SJCRH30 (cell line): ENCODE data around the gene CMTM2. TPM values are rescaled to one million over a fixed set of nuclear protein-coding genes. Genes with fewer than 3 reads are reported as not detected.
"Not testable (repeated sequence)": the region's sequence is repeated elsewhere in the genome, so short reads cannot be mapped to it uniquely, and the experiment has no call there.

ENCODE experiments used
- DNase-seq, 2 experiments: peaks; one replicate each; pipeline ENCODE4 v3.0.0-alpha.2; 2015 to 2020
- H3K27ac ChIP-seq: fragments of 250-450 bp; sonication (Bioruptor Pico); 2 replicates; pipeline ENCODE4 v1.5.1; 2020; ENCODE audit warnings: mild to moderate bottlenecking, moderate library complexity
- H3K27me3 ChIP-seq: fragments of 250-450 bp; sonication (Bioruptor Pico); 2 replicates; pipeline ENCODE4 v1.5.1; 2020; ENCODE audit warnings: mild to moderate bottlenecking, moderate library complexity
- H3K36me3 ChIP-seq: fragments of 250-450 bp; sonication (Bioruptor Pico); 2 replicates; pipeline ENCODE4 v1.5.1; 2020; ENCODE audit warnings: mild to moderate bottlenecking, moderate library complexity
- H3K4me1 ChIP-seq: fragments of 250-450 bp; sonication (Bioruptor Pico); 2 replicates; pipeline ENCODE4 v1.5.1; 2020; ENCODE audit warnings: mild to moderate bottlenecking, moderate library complexity
- H3K4me3 ChIP-seq: fragments of 250-450 bp; sonication (Bioruptor Pico); 2 replicates; pipeline ENCODE4 v1.5.1; 2020; ENCODE audit warnings: mild to moderate bottlenecking, moderate library complexity
- H3K9me3 ChIP-seq: fragments of 250-450 bp; sonication (Bioruptor Pico); replicated peaks from 2 replicates; pipeline ENCODE4 v1.5.1; 2020; ENCODE audit warnings: mild to moderate bottlenecking, moderate library complexity
- total RNA-seq: library from RNA; depleted of rRNA; stranded (reverse); fragments of >200 nt; shearing (Covaris generic); gene quantifications from 2 replicates; pipeline ENCODE4 v1.2.3, GENCODE V29; 2014

CMTM2 gene
- total RNA-seq, 1 experiment from 2014 or later: 5.4 TPM

- H3K36me3 ChIP-seq: 0 out of 2 replicates have a peak, but pooled peaks cover 2% of the 10 kb centered on the region
- H3K27ac ChIP-seq: no peak overlapping the region
Observed at GRCh38 chr16:66585481-66586239, 6.4 kb downstream of the CMTM2 start.

GRCh38 chr16:66587881-66588600 lies 8.8 kb downstream of the CMTM2 start:
- Histone ChIP-seq H3K27ac (no peak overlapping the region), H3K36me3 (no peaks in the 10 kb centered on the region)

More at GRCh38 chr16:66585481-66586239, 6.4 kb downstream of the CMTM2 start:
- Histone ChIP-seq H3K27me3 (no peaks in the 10 kb centered on the region), H3K4me3 (no peak overlapping the region), H3K4me1 (peaks cover 14% of the 10 kb centered on the region), H3K9me3 (no peaks in the 10 kb centered on the region)
- no peak for DNase-seq

GRCh38 chr16:66588981-66589713 lies 9.9 kb downstream of the CMTM2 start:
- DNase-seq: peak; percentile 49 to 58
- Histone ChIP-seq H3K27ac (no peak overlapping the region), H3K4me3 (no peak overlapping the region), H3K27me3 (no peaks in the 10 kb centered on the region), H3K9me3 (no peaks in the 10 kb centered on the region), H3K4me1 (no peaks in the 10 kb centered on the region), H3K36me3 (no peaks in the 10 kb centered on the region)

More at GRCh38 chr16:66587881-66588600, 8.8 kb downstream of the CMTM2 start:
- DNase-seq: no peak
- no peaks in the 10 kb centered on the region for H3K4me1 ChIP-seq
- H3K27me3 ChIP-seq: no peaks in the 10 kb centered on the region
- no peak overlapping the region for H3K4me3 ChIP-seq
- H3K9me3 ChIP-seq: no peaks in the 10 kb centered on the region

- Histone ChIP-seq H3K27ac (no peak overlapping the region), H3K36me3 (no peaks in the 10 kb centered on the region), H3K4me1 (no peaks in the 10 kb centered on the region), H3K4me3 (no peak overlapping the region), H3K9me3 (no peaks in the 10 kb centered on the region), H3K27me3 (no peaks in the 10 kb centered on the region)
- no peak for DNase-seq
Observed at GRCh38 chr16:66590322-66590721, 11.1 kb downstream of the CMTM2 start.

- H3K27ac ChIP-seq: no peak overlapping the region
- no peaks in the 10 kb centered on the region for H3K27me3 ChIP-seq
- no peak for DNase-seq
- no peak overlapping the region for H3K4me3 ChIP-seq
- no peaks in the 10 kb centered on the region for H3K9me3 ChIP-seq
- H3K36me3 ChIP-seq: no peaks in the 10 kb centered on the region
- H3K4me1 ChIP-seq: no peaks in the 10 kb centered on the region
Observed at GRCh38 chr16:66591018-66591417, 11.8 kb downstream of the CMTM2 start.

- Histone ChIP-seq H3K27ac (no peak overlapping the region), H3K4me1 (no peaks in the 10 kb centered on the region), H3K36me3 (no peaks in the 10 kb centered on the region), H3K9me3 (no peaks in the 10 kb centered on the region), H3K4me3 (no peak overlapping the region), H3K27me3 (no peaks in the 10 kb centered on the region)
- DNase-seq: no peak
Observed at GRCh38 chr16:66592241-66592640, 13.0 kb downstream of the CMTM2 start.

GRCh38 chr16:66592814-66593213 lies 13.6 kb downstream of the CMTM2 start:
- H3K36me3 ChIP-seq: no peaks in the 10 kb centered on the region
- no peak overlapping the region for H3K27ac ChIP-seq
- no peaks in the 10 kb centered on the region for H3K4me1 ChIP-seq
- H3K4me3 ChIP-seq: no peak overlapping the region
- no peaks in the 10 kb centered on the region for H3K9me3 ChIP-seq
- no peaks in the 10 kb centered on the region for H3K27me3 ChIP-seq
- no peak for DNase-seq

- H3K27ac ChIP-seq: no peak overlapping the region
- no peak for DNase-seq
- no peaks in the 10 kb centered on the region for H3K4me1 ChIP-seq
- H3K27me3 ChIP-seq: no peaks in the 10 kb centered on the region
- no peak overlapping the region for H3K4me3 ChIP-seq
- no peaks in the 10 kb centered on the region for H3K9me3 ChIP-seq
- H3K36me3 ChIP-seq: no peaks in the 10 kb centered on the region
Observed at GRCh38 chr16:66594739-66595138, 15.5 kb downstream of the CMTM2 start.

- H3K27me3 ChIP-seq, DNase-seq, H3K27ac ChIP-seq, H3K9me3 ChIP-seq, H3K36me3 ChIP-seq, H3K4me1 ChIP-seq, H3K4me3 ChIP-seq: not testable (repeated sequence)
Observed at GRCh38 chr16:66596559-66596958, 17.3 kb downstream of the CMTM2 start.

- Histone ChIP-seq H3K4me1 (no peaks in the 10 kb centered on the region), H3K36me3 (no peaks in the 10 kb centered on the region), H3K4me3 (no peak overlapping the region), H3K9me3 (no peaks in the 10 kb centered on the region), H3K27ac (no peak overlapping the region), H3K27me3 (no peaks in the 10 kb centered on the region)
- DNase-seq: no peak
Observed at GRCh38 chr16:66596986-66597848, 18.0 kb downstream of the CMTM2 start.

GRCh38 chr16:66598111-66598510 lies 18.8 kb downstream of the CMTM2 start:
- no peaks in the 10 kb centered on the region for H3K4me1 ChIP-seq
- DNase-seq: no peak

GRCh38 chr16:66599726-66600125 lies 20.5 kb downstream of the CMTM2 start:
- Histone ChIP-seq H3K27ac (no peak overlapping the region), H3K4me3 (no peak overlapping the region), H3K9me3 (no peaks in the 10 kb centered on the region), H3K27me3 (no peaks in the 10 kb centered on the region), H3K36me3 (no peaks in the 10 kb centered on the region), H3K4me1 (no peaks in the 10 kb centered on the region)
- DNase-seq: no peak

More at GRCh38 chr16:66598111-66598510, 18.8 kb downstream of the CMTM2 start:
- H3K27ac ChIP-seq: no peak overlapping the region
- H3K4me3 ChIP-seq: no peak overlapping the region
- H3K9me3 ChIP-seq: no peaks in the 10 kb centered on the region
- no peaks in the 10 kb centered on the region for H3K36me3 ChIP-seq
- H3K27me3 ChIP-seq: no peaks in the 10 kb centered on the region

- Histone ChIP-seq H3K4me1 (no peaks in the 10 kb centered on the region), H3K9me3 (no peaks in the 10 kb centered on the region), H3K36me3 (no peaks in the 10 kb centered on the region), H3K27ac (no peak overlapping the region), H3K4me3 (no peak overlapping the region), H3K27me3 (no peaks in the 10 kb centered on the region)
- DNase-seq: no peak
Observed at GRCh38 chr16:66600477-66600876, 21.2 kb downstream of the CMTM2 start.

- Histone ChIP-seq H3K4me3 (no peak overlapping the region), H3K4me1 (no peaks in the 10 kb centered on the region), H3K27ac (no peak overlapping the region), H3K36me3 (no peaks in the 10 kb centered on the region), H3K9me3 (no peaks in the 10 kb centered on the region), H3K27me3 (no peaks in the 10 kb centered on the region)
- no peak for DNase-seq
Observed at GRCh38 chr16:66601471-66601870, 22.2 kb downstream of the CMTM2 start.
